Keratinocyte (primary cell): Measurements from ENCODE around the gene PAPSS2. TPM values are rescaled to one million over a fixed set of nuclear protein-coding genes. Genes with fewer than 3 reads are reported as not detected.
"Not testable (repeated sequence)": the region's sequence is repeated elsewhere in the genome, so short reads cannot be mapped to it uniquely, and the experiment has no call there.

ENCODE experiments used
- DNase-seq: peaks from one replicate; pipeline ENCODE4 v3.0.0-alpha.2; 2011; ENCODE audit warnings: low read depth, missing footprints, low spot score
- FAIRE-seq: peaks from 2 replicates; lab custom pipeline; 2011; peaks lifted over from hg19 to GRCh38; lab: Jason Lieb, UNC
- H2AFZ ChIP-seq: 2 replicates; pipeline ENCODE4 v1.6.0; 2012; ENCODE audit warnings: low read length, control low read depth, inconsistent platforms; ENCODE audit not compliant: control insufficient read depth
- H3K27ac ChIP-seq: 2 replicates; pipeline ENCODE4 v1.5.1; 2011; ENCODE audit warnings: low read length; ENCODE audit not compliant: control insufficient read depth, insufficient read depth
- H3K27me3 ChIP-seq: 3 replicates; pipeline ENCODE4 v1.6.0; 2011; ENCODE audit warnings: low read length; ENCODE audit not compliant: control insufficient read depth, insufficient read depth; ENCODE audit errors: extremely low read depth
- H3K36me3 ChIP-seq, 2 experiments: 2 replicates in 1 of 2; 3 replicates in 1 of 2; pipeline ENCODE4 v1.5.1; 2011; ENCODE audit warnings: low read length in 2 of 2, mild to moderate bottlenecking in 1 of 2; ENCODE audit not compliant: control insufficient read depth in 2 of 2, insufficient read depth in 2 of 2; ENCODE audit errors: extremely low read depth in 1 of 2
- H3K4me1 ChIP-seq: 3 replicates; pipeline ENCODE4 v1.5.1; 2011; ENCODE audit warnings: low read length; ENCODE audit not compliant: control insufficient read depth, insufficient read depth; ENCODE audit errors: extremely low read depth
- H3K4me2 ChIP-seq: 3 replicates; pipeline ENCODE4 v1.6.0; 2011; ENCODE audit warnings: low read depth, low read length; ENCODE audit not compliant: control insufficient read depth, insufficient read depth; ENCODE audit errors: extremely low read depth
- H3K4me3 ChIP-seq, 3 experiments: fragments of 200-600 bp in 1 of 3; sonication (generic) in 1 of 3; 2 replicates in 2 of 3; 3 replicates in 1 of 3; pipeline ENCODE4 v1.5.1; 2011 to 2016; ENCODE audit warnings: low read length in 3 of 3, mild to moderate bottlenecking in 3 of 3, control low read depth in 2 of 3, inconsistent platforms in 1 of 3, low read depth in 1 of 3, mixed read lengths in 1 of 3, mixed run types in 1 of 3, moderate library complexity in 1 of 3; ENCODE audit not compliant: control insufficient read depth in 2 of 3, insufficient read depth in 2 of 3; ENCODE audit errors: extremely low read depth in 1 of 3
- H3K79me2 ChIP-seq: 2 replicates; pipeline ENCODE4 v1.6.0; 2012; ENCODE audit warnings: low read length; ENCODE audit not compliant: control insufficient read depth, insufficient read depth
- H3K9ac ChIP-seq: 3 replicates; pipeline ENCODE4 v1.6.0; 2011; ENCODE audit warnings: low read length; ENCODE audit not compliant: control insufficient read depth, insufficient read depth; ENCODE audit errors: extremely low read depth
- H3K9me1 ChIP-seq: 3 replicates; pipeline ENCODE4 v1.6.0; 2011; ENCODE audit warnings: low read length; ENCODE audit not compliant: control insufficient read depth, insufficient read depth; ENCODE audit errors: extremely low read depth
- H3K9me3 ChIP-seq: 2 replicates; pipeline ENCODE4 v1.5.1; 2012; ENCODE audit warnings: low read depth, low read length; ENCODE audit not compliant: control insufficient read depth
- H4K20me1 ChIP-seq: 3 replicates; pipeline ENCODE4 v1.6.0; 2011; ENCODE audit warnings: low read length; ENCODE audit not compliant: control insufficient read depth, insufficient read depth; ENCODE audit errors: extremely low read depth
- EZH2 ChIP-seq: IDR thresholded peaks from one replicate; pipeline ENCODE4 v1.6.1; 2012; ENCODE audit warnings: inconsistent platforms, mild to moderate bottlenecking, low read length, moderate library complexity
- dilution Hi-C: fragments of 300-500 bp; cut with MboI; formaldehyde crosslinking; loops from one replicate; pipeline ENCODE4 v1.7.0; 2020; ENCODE audit warnings: low sequenced_read_pairs; ENCODE audit not compliant: extremely low pct_ligation_motif_present
- polyA plus RNA-seq, 5 experiments: library from polyadenylated mRNA; depleted of rRNA in 3 of 5; stranded (reverse) in 3 of 5; stranded (forward) in 1 of 5; unstranded in 1 of 5; fragments of >200 nt; gene quantifications; 1 replicate in 1 of 5; 2 replicates in 3 of 5; 3 replicates in 1 of 5; pipeline versions ENCODE4 v1.2.1 to v1.2.3, GENCODE V29; 2011 to 2012; ENCODE audit warnings: missing spikeins in 2 of 5, low read depth in 1 of 5, low replicate concordance in 1 of 5
- TF ChIP-seq, protein P1 (sequence below), 3 experiments: IDR thresholded peaks in 1 of 3; conservative IDR thresholded peaks in 1 of 3; optimal IDR thresholded peaks in 1 of 3; 2 replicates in 2 of 3; 3 replicates in 1 of 3; pipeline versions ENCODE3 to v1.5.1; 2011; ENCODE audit warnings: low read length in 3 of 3, mild to moderate bottlenecking in 3 of 3, moderate library complexity in 2 of 3, control low read depth in 1 of 3, inconsistent platforms in 1 of 3; ENCODE audit not compliant: insufficient read depth in 2 of 3; ENCODE audit errors: extremely low read depth in 1 of 3

The PAPSS2 gene
- polyA plus RNA-seq, 1 donor (not counting 4 experiments of a cell fraction or from before 2014, with no cell fraction given) = 1.1 TPM

DNA sequence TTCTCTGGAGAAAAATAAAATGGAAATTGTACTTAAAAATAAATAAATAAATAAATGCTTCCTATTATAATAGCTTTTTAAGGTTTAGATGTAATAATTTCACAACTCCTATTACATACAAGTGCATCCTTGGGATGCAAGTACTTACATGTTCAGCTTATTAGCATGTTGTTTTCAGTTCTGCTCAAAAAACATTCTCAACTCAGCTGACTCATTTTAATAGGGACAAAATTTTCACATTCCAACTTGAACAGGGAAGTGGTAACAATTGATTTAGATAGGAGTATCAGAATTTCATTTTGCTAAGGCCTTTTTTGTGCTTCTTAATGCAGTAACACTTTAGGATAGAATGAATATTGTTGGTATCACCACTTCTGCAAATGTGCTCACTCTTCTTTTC, 16.7 kb upstream of the PAPSS2 start:
- H4K20me1 ChIP-seq = no peaks in the 10 kb centered on the region
- FAIRE-seq = no peak
- no peak overlapping the region for H2AFZ ChIP-seq
- no peaks in the 10 kb centered on the region for H3K27me3 ChIP-seq
- no peaks in the 10 kb centered on the region for H3K36me3 ChIP-seq
- H3K9ac ChIP-seq = no peak overlapping the region
- H3K4me1 ChIP-seq = peaks cover 2% of the 10 kb centered on the region
- H3K9me1 ChIP-seq = no peaks in the 10 kb centered on the region
- dilution Hi-C loops = no loop called here
- H3K9me3 ChIP-seq = no peaks in the 10 kb centered on the region
- no peak overlapping the region for H3K4me3 ChIP-seq
- H3K27ac ChIP-seq = no peak overlapping the region
- TF ChIP-seq EZH2 = no peak
- TF ChIP-seq, protein P1, sequence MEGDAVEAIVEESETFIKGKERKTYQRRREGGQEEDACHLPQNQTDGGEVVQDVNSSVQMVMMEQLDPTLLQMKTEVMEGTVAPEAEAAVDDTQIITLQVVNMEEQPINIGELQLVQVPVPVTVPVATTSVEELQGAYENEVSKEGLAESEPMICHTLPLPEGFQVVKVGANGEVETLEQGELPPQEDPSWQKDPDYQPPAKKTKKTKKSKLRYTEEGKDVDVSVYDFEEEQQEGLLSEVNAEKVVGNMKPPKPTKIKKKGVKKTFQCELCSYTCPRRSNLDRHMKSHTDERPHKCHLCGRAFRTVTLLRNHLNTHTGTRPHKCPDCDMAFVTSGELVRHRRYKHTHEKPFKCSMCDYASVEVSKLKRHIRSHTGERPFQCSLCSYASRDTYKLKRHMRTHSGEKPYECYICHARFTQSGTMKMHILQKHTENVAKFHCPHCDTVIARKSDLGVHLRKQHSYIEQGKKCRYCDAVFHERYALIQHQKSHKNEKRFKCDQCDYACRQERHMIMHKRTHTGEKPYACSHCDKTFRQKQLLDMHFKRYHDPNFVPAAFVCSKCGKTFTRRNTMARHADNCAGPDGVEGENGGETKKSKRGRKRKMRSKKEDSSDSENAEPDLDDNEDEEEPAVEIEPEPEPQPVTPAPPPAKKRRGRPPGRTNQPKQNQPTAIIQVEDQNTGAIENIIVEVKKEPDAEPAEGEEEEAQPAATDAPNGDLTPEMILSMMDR (optimal IDR thresholded peaks at IDR 0.05 in 1 of 3, IDR thresholded peaks at IDR 0.05 in 1 of 3, conservative IDR thresholded peaks at IDR 0.05 in 1 of 3; ENCODE audit: extremely low read depth in 1 of 3, insufficient read depth in 2 of 3, low read length in 3 of 3) = no peak
- no peak overlapping the region for H3K4me2 ChIP-seq
- DNase-seq = peak; percentile 17
- H3K79me2 ChIP-seq = no peaks in the 10 kb centered on the region

DNA sequence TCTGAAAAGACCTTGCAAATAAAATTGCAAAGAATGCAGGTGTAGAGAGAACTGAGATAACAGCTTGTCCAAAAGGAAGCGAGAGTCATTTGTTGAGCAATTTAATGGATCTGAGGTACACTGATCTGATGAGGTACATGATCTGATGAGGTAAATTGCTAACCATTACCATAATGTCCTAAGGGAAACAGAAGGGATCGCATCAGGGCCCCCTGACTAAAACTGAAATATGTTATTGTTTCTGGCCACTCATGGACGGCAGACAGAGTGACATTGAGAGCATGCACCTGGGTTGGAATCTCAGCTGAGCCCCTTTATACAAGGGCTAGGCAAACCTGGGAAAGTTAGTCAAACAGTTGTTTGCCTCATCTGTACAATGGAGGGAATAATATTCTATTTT, 15.8 kb upstream of the PAPSS2 start:
- H3K4me1 ChIP-seq = peaks cover 2% of the 10 kb centered on the region
- DNase-seq = no peak
- FAIRE-seq = no peak
- no peak overlapping the region for H3K4me2 ChIP-seq
- no peaks in the 10 kb centered on the region for H3K27me3 ChIP-seq
- dilution Hi-C loops = no loop called here
- H3K79me2 ChIP-seq = no peaks in the 10 kb centered on the region
- TF ChIP-seq EZH2 = no peak
- TF ChIP-seq, protein P1 (optimal IDR thresholded peaks at IDR 0.05 in 1 of 3, IDR thresholded peaks at IDR 0.05 in 1 of 3, conservative IDR thresholded peaks at IDR 0.05 in 1 of 3; ENCODE audit: extremely low read depth in 1 of 3, insufficient read depth in 2 of 3, low read length in 3 of 3) = no peak
- H3K4me3 ChIP-seq = no peak overlapping the region
- H4K20me1 ChIP-seq = no peaks in the 10 kb centered on the region
- no peaks in the 10 kb centered on the region for H3K9me1 ChIP-seq
- H3K36me3 ChIP-seq = no peaks in the 10 kb centered on the region
- no peak overlapping the region for H3K9ac ChIP-seq
- H3K9me3 ChIP-seq = no peaks in the 10 kb centered on the region
- H2AFZ ChIP-seq = no peak overlapping the region
- no peak overlapping the region for H3K27ac ChIP-seq

DNA sequence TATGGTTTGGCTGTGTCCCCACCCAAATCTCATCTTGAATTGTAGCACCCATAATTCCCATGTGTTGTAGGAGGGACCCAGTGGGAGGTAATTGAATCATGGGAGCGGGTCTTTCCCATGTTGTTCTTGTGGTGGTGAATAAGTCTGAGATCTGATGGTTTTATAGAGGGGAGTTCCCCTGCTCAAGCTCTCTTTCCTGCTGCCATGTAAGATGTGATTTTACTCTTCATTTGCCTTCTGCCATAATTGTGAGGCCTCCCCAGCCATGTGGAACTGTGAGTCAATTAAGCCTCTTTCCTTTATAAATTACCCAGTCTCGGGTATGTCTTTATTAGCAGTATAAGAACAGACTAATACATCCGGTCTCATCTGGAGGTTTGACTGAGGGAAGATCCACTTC, 15.2 kb upstream of the PAPSS2 start:
- H3K79me2 ChIP-seq, H3K36me3 ChIP-seq, dilution Hi-C loops, DNase-seq, H3K9ac ChIP-seq, H3K27ac ChIP-seq, H2AFZ ChIP-seq, FAIRE-seq, H3K4me2 ChIP-seq, H3K9me1 ChIP-seq, H3K9me3 ChIP-seq, H3K4me3 ChIP-seq, H4K20me1 ChIP-seq, H3K27me3 ChIP-seq, H3K4me1 ChIP-seq: not testable (repeated sequence)
